ENCODE measurements around the gene CROCC2.

Gene CROCC2

DNA sequence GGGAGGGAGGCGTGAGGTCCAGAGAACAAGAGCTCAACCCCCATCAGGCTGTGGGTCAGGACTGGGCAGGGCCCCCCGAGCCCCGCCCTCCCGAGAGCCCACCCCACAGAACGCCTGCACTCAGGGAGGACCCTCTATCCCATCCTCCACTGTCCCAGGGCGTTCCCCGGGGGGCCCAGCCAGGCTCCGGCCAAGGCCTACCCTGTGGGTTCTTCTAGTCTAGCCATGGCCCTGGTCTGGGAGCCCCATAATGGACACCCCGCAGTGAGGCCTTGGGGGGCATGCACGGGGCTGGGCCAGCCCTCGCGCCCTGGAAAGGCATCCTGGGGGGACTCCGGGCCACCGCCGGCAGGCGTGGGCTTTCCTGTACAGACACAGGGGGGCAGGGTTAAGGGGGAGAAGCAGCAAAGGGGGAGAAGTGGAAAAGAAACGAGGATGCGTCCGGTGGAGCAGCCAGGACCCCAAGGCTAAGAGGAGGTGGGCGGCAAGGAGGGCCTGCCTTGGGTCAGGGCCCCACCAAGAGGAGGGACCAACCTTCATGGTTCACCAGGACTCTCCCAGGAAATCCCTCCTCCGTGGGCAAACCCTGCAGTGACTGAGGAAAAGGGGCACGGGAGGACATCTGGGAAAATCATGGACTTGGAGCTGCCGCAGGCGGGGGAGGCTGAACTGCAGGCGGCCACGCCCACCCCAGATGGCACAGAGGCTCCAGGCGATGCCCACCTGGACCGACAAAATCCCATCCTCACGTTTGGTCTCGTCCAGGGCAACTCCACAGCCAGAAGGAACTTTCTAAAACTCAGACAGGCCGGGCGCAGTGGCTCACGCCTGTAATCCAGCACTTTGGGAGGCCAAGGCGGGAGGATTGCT is 2.7 kb upstream of the CROCC2 start:
- TF ChIP-seq, protein P1, sequence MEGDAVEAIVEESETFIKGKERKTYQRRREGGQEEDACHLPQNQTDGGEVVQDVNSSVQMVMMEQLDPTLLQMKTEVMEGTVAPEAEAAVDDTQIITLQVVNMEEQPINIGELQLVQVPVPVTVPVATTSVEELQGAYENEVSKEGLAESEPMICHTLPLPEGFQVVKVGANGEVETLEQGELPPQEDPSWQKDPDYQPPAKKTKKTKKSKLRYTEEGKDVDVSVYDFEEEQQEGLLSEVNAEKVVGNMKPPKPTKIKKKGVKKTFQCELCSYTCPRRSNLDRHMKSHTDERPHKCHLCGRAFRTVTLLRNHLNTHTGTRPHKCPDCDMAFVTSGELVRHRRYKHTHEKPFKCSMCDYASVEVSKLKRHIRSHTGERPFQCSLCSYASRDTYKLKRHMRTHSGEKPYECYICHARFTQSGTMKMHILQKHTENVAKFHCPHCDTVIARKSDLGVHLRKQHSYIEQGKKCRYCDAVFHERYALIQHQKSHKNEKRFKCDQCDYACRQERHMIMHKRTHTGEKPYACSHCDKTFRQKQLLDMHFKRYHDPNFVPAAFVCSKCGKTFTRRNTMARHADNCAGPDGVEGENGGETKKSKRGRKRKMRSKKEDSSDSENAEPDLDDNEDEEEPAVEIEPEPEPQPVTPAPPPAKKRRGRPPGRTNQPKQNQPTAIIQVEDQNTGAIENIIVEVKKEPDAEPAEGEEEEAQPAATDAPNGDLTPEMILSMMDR (IDR thresholded peaks at IDR 0.05; ENCODE audit: borderline replicate concordance, extremely low read depth, low read length, poor library complexity, severe bottlenecking): no peak
- TF ChIP-seq EZH2 (IDR thresholded peaks at IDR 0.05; ENCODE audit: borderline replicate concordance, low read depth, low read length, severe bottlenecking): no peak
- no peaks in the 10 kb centered on the region for H3K4me1 ChIP-seq (ENCODE audit: insufficient read depth, low read length)
- ATAC-seq (ENCODE audit: insufficient read depth, low read depth) (no peak), DNase-seq (no peak)
- H3K4me2 ChIP-seq (ENCODE audit: insufficient read depth, low read length): no peak overlapping the region
- H3K4me3 ChIP-seq (ENCODE audit: low read depth in 1 of 2, low read length in 2 of 2): no peak overlapping the region
- no peaks in the 10 kb centered on the region for H3K9me3 ChIP-seq (ENCODE audit: insufficient read depth, low read length, severe bottlenecking)
- no peak overlapping the region for H3K27ac ChIP-seq (ENCODE audit: low read length)
- H4K20me1 ChIP-seq (ENCODE audit: insufficient read depth, low read length): no peaks in the 10 kb centered on the region
- no peaks in the 10 kb centered on the region for H3K36me3 ChIP-seq (ENCODE audit: insufficient read depth, low read length)
- H3K79me2 ChIP-seq (ENCODE audit: insufficient read depth, low read length): no peaks in the 10 kb centered on the region
- H2AFZ ChIP-seq (ENCODE audit: low read depth, low read length): no peak overlapping the region
- no peaks in the 10 kb centered on the region for H3K27me3 ChIP-seq (ENCODE audit: insufficient read depth, low read length, poor library complexity)
- H3K9ac ChIP-seq (ENCODE audit: low read depth, low read length): no peak overlapping the region

DNA sequence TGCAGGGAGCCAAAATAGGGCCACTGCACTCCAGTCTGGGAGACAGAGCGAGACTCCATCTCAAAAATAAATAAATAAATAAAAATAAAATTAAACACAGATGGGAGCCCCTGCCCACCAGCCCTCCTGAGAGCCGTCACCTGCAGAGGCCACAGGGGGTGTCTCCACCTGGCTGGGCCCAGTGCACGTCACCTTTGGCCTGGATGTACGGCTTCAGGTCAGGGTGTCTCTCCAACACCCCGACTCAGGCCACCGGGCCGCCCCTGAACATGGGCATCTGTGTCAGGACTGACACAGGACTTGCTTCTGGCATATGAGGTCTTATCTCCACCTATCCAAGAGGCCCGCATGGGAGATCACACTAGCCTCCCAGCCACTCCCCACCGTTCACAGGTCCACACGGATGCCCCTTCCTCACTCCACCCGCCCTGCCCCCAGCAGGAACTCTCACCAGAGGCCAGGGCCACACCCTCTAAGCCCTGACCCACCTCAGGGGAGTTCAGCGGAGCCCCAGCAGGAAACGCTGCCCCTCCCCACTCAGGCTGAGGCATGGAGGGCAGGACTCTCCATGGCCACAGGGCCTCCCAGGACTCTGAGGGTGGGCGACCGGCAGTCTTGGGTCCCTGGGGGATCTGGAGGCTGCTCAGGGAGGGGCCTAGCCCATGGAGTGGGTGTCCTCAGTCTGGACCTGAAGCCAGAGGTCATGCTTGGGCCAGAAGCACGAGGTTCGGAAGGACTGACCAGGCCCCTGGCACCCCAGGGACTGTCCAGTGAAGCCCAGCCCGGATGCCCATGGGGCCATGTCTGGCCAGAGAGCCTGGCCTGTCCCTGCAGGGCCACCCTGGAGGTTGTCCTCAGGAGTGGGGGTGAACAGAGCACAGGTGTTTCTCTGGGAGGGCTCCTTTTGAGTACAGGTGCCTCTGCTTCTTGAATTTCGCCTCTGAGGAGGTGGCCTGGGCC is 1.6 kb upstream of the CROCC2 start:
- no peaks in the 10 kb centered on the region for H3K27me3 ChIP-seq (ENCODE audit: insufficient read depth, low read length, poor library complexity)
- H3K79me2 ChIP-seq (ENCODE audit: insufficient read depth, low read length): no peaks in the 10 kb centered on the region
- no peaks in the 10 kb centered on the region for H3K4me1 ChIP-seq (ENCODE audit: insufficient read depth, low read length)
- no peak overlapping the region for H3K4me3 ChIP-seq (ENCODE audit: low read depth in 1 of 2, low read length in 2 of 2)
- no peak overlapping the region for H2AFZ ChIP-seq (ENCODE audit: low read depth, low read length)
- no peak overlapping the region for H3K9ac ChIP-seq (ENCODE audit: low read depth, low read length)
- TF ChIP-seq EZH2 (IDR thresholded peaks at IDR 0.05; ENCODE audit: borderline replicate concordance, low read depth, low read length, severe bottlenecking): no peak
- TF ChIP-seq, protein P1 (IDR thresholded peaks at IDR 0.05; ENCODE audit: borderline replicate concordance, extremely low read depth, low read length, poor library complexity, severe bottlenecking): no peak
- no peaks in the 10 kb centered on the region for H3K9me3 ChIP-seq (ENCODE audit: insufficient read depth, low read length, severe bottlenecking)
- H3K36me3 ChIP-seq (ENCODE audit: insufficient read depth, low read length): no peaks in the 10 kb centered on the region
- DNase-seq (no peak), ATAC-seq (ENCODE audit: insufficient read depth, low read depth) (no peak)
- no peak overlapping the region for H3K4me2 ChIP-seq (ENCODE audit: insufficient read depth, low read length)
- H3K27ac ChIP-seq (ENCODE audit: low read length): no peak overlapping the region
- H4K20me1 ChIP-seq (ENCODE audit: insufficient read depth, low read length): no peaks in the 10 kb centered on the region

DNA sequence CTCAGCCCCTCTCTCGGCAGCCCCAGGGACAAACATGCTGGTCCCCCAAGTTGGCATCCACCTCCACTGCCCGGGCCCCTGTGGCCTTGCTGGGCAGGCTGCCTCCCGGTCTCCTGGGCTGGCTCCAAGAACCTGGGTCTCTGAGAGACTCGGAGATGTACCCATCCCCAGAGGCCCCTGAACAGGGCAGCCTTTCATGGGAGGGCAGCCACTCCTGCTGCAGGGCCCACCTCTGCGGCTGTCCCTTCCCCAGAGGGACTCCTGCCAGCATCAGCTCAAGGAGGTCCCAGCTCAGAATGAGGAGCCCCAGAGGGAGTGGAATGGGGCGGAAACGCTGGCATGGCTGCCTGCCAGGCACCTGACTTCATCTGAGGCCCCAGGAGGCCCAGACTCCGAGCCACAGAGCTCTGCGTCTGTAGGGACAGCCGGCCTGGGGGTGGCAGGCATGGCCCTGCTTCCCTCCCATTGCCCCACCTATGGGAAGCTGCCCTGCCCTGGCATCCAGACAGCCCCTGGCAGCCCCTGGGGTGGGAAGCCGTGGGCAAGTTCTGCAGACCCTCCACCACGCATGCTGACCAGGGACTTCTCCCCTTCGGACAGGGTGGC is 857 bp upstream of the CROCC2 start:
- no peak overlapping the region for H3K27ac ChIP-seq (ENCODE audit: low read length)
- no peak overlapping the region for H3K4me3 ChIP-seq (ENCODE audit: low read depth in 1 of 2, low read length in 2 of 2)
- H3K4me2 ChIP-seq (ENCODE audit: insufficient read depth, low read length): no peak overlapping the region
- H3K27me3 ChIP-seq (ENCODE audit: insufficient read depth, low read length, poor library complexity): no peaks in the 10 kb centered on the region
- H3K79me2 ChIP-seq (ENCODE audit: insufficient read depth, low read length): no peaks in the 10 kb centered on the region
- DNase-seq (no peak), ATAC-seq (ENCODE audit: insufficient read depth, low read depth) (no peak)
- no peaks in the 10 kb centered on the region for H4K20me1 ChIP-seq (ENCODE audit: insufficient read depth, low read length)
- H3K9ac ChIP-seq (ENCODE audit: low read depth, low read length): no peak overlapping the region
- no peaks in the 10 kb centered on the region for H3K4me1 ChIP-seq (ENCODE audit: insufficient read depth, low read length)
- no peaks in the 10 kb centered on the region for H3K9me3 ChIP-seq (ENCODE audit: insufficient read depth, low read length, severe bottlenecking)
- TF ChIP-seq, protein P1 (IDR thresholded peaks at IDR 0.05; ENCODE audit: borderline replicate concordance, extremely low read depth, low read length, poor library complexity, severe bottlenecking): no peak
- TF ChIP-seq EZH2 (IDR thresholded peaks at IDR 0.05; ENCODE audit: borderline replicate concordance, low read depth, low read length, severe bottlenecking): no peak
- H2AFZ ChIP-seq (ENCODE audit: low read depth, low read length): no peak overlapping the region
- no peaks in the 10 kb centered on the region for H3K36me3 ChIP-seq (ENCODE audit: insufficient read depth, low read length)

All from DND-41 (cell line).